Loucy (cell line): Measurements from ENCODE around the gene CCL11.

Experiments
- H2AFZ ChIP-seq: fragments of 200-600 bp; sonication (generic); 2 replicates; pipeline ENCODE4 v1.6.0; 2016; ENCODE audit warnings: antibody characterized with exemption, mild to moderate bottlenecking, low read length, moderate library complexity
- H3F3A ChIP-seq: fragments of 200-600 bp; 2 replicates; pipeline ENCODE4 v1.6.0; 2016; ENCODE audit warnings: antibody characterized with exemption, low read depth, mild to moderate bottlenecking
- H3K27me3 ChIP-seq: fragments of 200-600 bp; sonication (generic); 2 replicates; pipeline ENCODE4 v1.6.1; 2014; ENCODE audit warnings: low read length, mild to moderate bottlenecking; ENCODE audit not compliant: insufficient read depth, poor library complexity, severe bottlenecking
- H3K36me3 ChIP-seq: fragments of 200-600 bp; sonication (generic); 2 replicates; pipeline ENCODE4 v1.6.1; 2016; ENCODE audit warnings: low read length; ENCODE audit not compliant: insufficient read depth
- H3K4me1 ChIP-seq: fragments of 200-600 bp; sonication (generic); 2 replicates; pipeline ENCODE4 v1.5.1; 2014; ENCODE audit warnings: low read length, mild to moderate bottlenecking; ENCODE audit not compliant: insufficient read depth, poor library complexity, severe bottlenecking
- H3K4me2 ChIP-seq: fragments of 200-600 bp; sonication (generic); 2 replicates; pipeline ENCODE4 v1.6.0; 2014; ENCODE audit warnings: antibody characterized with exemption, low read length, low read depth, mild to moderate bottlenecking; ENCODE audit not compliant: poor library complexity, severe bottlenecking
- H3K4me3 ChIP-seq: fragments of 200-600 bp; sonication (generic); 2 replicates; pipeline ENCODE4 v1.5.1; 2014; ENCODE audit warnings: low read length, mild to moderate bottlenecking, mixed read lengths; ENCODE audit not compliant: poor library complexity, severe bottlenecking
- H3K79me2 ChIP-seq: fragments of 200-600 bp; sonication (generic); 2 replicates; pipeline ENCODE4 v1.6.1; 2014; ENCODE audit warnings: low read length; ENCODE audit not compliant: insufficient read depth
- H3K9ac ChIP-seq: fragments of 200-600 bp; sonication (generic); 2 replicates; pipeline ENCODE4 v1.6.0; 2014; ENCODE audit warnings: mild to moderate bottlenecking, low read depth, low read length, moderate library complexity; ENCODE audit not compliant: poor library complexity, severe bottlenecking
- H3K9me2 ChIP-seq: fragments of 200-600 bp; sonication (generic); replicated peaks from 2 replicates; pipeline ENCODE4 v1.6.1; 2016; ENCODE audit warnings: low read depth, low read length, mixed read lengths
- H3K9me3 ChIP-seq: fragments of 200-600 bp; sonication (generic); 2 replicates; pipeline ENCODE4 v1.6.1; 2014; ENCODE audit warnings: mild to moderate bottlenecking, antibody characterized with exemption, low read length, low read depth; ENCODE audit not compliant: insufficient read depth
- H4K20me1 ChIP-seq: fragments of 200-600 bp; sonication (generic); 2 replicates; pipeline ENCODE4 v1.6.0; 2014; ENCODE audit warnings: antibody characterized with exemption, low read length, mild to moderate bottlenecking; ENCODE audit not compliant: insufficient read depth, poor library complexity, severe bottlenecking
- EZH2phosphoT487 ChIP-seq: fragments of 200-600 bp; IDR thresholded peaks from 2 replicates; pipeline ENCODE4 v1.6.1; 2018; ENCODE audit warnings: antibody characterized with exemption, mild to moderate bottlenecking, moderate library complexity, borderline replicate concordance
- TF ChIP-seq, protein P1 (sequence below): fragments of 200-600 bp; sonication (generic); conservative IDR thresholded peaks from 2 replicates; pipeline ENCODE4 v1.5.1; 2014; ENCODE audit warnings: mild to moderate bottlenecking, antibody characterized with exemption, low read length

CCL11 gene

DNA sequence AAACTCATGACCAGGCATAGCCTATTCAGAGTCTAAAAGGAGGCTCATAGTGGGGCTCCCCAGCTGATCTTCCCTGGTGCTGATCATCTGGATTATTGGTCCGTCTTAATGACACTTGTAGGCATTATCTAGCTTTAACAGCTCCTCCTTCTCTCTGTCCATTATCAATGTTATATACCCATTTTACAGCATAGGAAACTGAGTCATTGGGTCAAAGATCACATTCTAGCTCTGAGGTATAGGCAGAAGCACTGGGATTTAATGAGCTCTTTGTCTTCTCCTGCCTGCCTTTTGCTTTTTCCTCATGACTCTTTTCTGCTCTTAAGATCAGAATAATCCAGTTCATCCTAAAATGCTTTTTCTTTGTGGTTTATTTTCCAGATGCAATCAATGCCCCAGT, 29.7 kb upstream of the CCL11 start:
- H3F3A ChIP-seq: no peaks in the 10 kb centered on the region
- H3K9me2 ChIP-seq: no peaks in the 10 kb centered on the region
- H3K36me3 ChIP-seq: no peaks in the 10 kb centered on the region
- H4K20me1 ChIP-seq: no peaks in the 10 kb centered on the region
- H3K4me1 ChIP-seq: no peaks in the 10 kb centered on the region
- H3K4me3 ChIP-seq: no peak overlapping the region
- TF ChIP-seq, protein P1, sequence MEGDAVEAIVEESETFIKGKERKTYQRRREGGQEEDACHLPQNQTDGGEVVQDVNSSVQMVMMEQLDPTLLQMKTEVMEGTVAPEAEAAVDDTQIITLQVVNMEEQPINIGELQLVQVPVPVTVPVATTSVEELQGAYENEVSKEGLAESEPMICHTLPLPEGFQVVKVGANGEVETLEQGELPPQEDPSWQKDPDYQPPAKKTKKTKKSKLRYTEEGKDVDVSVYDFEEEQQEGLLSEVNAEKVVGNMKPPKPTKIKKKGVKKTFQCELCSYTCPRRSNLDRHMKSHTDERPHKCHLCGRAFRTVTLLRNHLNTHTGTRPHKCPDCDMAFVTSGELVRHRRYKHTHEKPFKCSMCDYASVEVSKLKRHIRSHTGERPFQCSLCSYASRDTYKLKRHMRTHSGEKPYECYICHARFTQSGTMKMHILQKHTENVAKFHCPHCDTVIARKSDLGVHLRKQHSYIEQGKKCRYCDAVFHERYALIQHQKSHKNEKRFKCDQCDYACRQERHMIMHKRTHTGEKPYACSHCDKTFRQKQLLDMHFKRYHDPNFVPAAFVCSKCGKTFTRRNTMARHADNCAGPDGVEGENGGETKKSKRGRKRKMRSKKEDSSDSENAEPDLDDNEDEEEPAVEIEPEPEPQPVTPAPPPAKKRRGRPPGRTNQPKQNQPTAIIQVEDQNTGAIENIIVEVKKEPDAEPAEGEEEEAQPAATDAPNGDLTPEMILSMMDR: no peak
- no peak for TF ChIP-seq EZH2phosphoT487
- H2AFZ ChIP-seq: no peak overlapping the region
- no peak overlapping the region for H3K4me2 ChIP-seq
- no peak overlapping the region for H3K9ac ChIP-seq
- H3K9me3 ChIP-seq: no peaks in the 10 kb centered on the region
- no peaks in the 10 kb centered on the region for H3K27me3 ChIP-seq
- H3K79me2 ChIP-seq: no peaks in the 10 kb centered on the region

DNA sequence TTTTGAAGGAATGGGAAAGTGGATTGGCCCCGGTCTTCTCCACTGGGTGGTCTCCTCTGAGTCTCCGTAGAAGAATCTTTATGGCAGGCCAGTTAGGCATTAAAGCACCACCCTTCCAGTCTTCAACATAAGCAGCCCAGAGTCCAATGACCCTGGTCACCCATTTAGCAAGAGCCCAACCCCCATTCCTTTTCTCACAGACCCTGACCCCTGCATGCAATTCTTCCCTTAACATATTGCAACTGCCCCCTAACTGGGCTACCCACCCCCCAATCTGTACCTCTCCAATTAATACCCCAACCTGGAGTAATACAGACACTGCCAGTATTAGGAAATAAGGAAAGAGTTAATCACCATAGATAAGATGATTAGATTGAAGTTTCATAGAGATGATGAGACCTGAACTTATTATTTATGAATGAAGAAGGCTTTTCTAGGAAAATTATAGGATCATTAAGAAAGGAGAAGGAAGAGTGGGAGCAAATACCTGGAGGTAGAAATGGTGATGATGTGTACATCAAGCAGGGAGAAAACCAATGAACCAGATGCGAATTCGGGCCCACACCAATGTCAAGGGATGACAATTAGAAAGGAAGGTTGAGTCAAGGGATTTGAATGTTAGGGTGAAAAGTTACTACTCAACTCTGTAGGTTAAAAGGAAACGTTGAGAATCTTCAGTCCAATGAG, 28.1 kb upstream of the CCL11 start:
- Histone ChIP-seq H2AFZ (no peak overlapping the region), H3K27me3 (no peaks in the 10 kb centered on the region), H3K4me2 (no peak overlapping the region), H4K20me1 (no peaks in the 10 kb centered on the region), H3K79me2 (no peaks in the 10 kb centered on the region), H3K36me3 (no peaks in the 10 kb centered on the region), H3F3A (no peaks in the 10 kb centered on the region), H3K9ac (no peak overlapping the region), H3K9me3 (no peaks in the 10 kb centered on the region), H3K9me2 (no peaks in the 10 kb centered on the region), H3K4me1 (no peaks in the 10 kb centered on the region), H3K4me3 (no peak overlapping the region)
- no peak for TF ChIP-seq EZH2phosphoT487
- TF ChIP-seq, protein P1: no peak

DNA sequence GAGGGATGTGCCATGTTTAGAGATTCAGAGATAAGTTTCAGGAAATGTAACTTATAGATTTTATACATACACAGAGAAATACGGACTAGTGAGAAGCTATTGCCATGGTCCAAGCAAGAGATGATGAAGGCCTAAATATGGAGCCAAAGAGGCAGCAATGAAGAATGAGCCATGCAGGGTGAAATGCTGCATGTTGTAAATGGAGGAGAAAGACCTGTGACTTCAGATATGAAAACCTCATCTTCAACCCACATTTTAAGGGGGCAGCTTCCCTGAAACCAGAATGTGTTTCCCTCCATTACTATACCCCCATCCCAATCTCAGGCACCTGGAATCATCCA, 27.6 kb upstream of the CCL11 start:
- Histone ChIP-seq H3K4me2 (no peak overlapping the region), H4K20me1 (no peaks in the 10 kb centered on the region), H3K9me3 (no peaks in the 10 kb centered on the region), H3K4me1 (no peaks in the 10 kb centered on the region), H3K79me2 (no peaks in the 10 kb centered on the region), H3K27me3 (no peaks in the 10 kb centered on the region), H3K4me3 (no peak overlapping the region), H3F3A (no peaks in the 10 kb centered on the region), H3K9me2 (no peaks in the 10 kb centered on the region), H3K36me3 (no peaks in the 10 kb centered on the region), H3K9ac (no peak overlapping the region), H2AFZ (no peak overlapping the region)
- TF ChIP-seq, protein P1: no peak
- no peak for TF ChIP-seq EZH2phosphoT487
